Upper lobe of left lung (tissue), 4 donors: ENCODE results near the gene ATP8B3.

Experiments
- POLR2A ChIP-seq, 4 donors: fragments of 450-650 bp; IDR thresholded peaks; one replicate each; pipeline ENCODE4 v1.5.1; 2016 to 2017; ENCODE audit warnings: antibody characterized with exemption in 4 of 4, mild to moderate bottlenecking in 2 of 4
- POLR2AphosphoS5 ChIP-seq, 2 donors: sonication (generic); formaldehyde crosslinking; IDR thresholded peaks; one replicate each; pipeline ENCODE4 v1.5.1; 2017; ENCODE audit warnings: antibody characterized with exemption in 2 of 2

DNA sequence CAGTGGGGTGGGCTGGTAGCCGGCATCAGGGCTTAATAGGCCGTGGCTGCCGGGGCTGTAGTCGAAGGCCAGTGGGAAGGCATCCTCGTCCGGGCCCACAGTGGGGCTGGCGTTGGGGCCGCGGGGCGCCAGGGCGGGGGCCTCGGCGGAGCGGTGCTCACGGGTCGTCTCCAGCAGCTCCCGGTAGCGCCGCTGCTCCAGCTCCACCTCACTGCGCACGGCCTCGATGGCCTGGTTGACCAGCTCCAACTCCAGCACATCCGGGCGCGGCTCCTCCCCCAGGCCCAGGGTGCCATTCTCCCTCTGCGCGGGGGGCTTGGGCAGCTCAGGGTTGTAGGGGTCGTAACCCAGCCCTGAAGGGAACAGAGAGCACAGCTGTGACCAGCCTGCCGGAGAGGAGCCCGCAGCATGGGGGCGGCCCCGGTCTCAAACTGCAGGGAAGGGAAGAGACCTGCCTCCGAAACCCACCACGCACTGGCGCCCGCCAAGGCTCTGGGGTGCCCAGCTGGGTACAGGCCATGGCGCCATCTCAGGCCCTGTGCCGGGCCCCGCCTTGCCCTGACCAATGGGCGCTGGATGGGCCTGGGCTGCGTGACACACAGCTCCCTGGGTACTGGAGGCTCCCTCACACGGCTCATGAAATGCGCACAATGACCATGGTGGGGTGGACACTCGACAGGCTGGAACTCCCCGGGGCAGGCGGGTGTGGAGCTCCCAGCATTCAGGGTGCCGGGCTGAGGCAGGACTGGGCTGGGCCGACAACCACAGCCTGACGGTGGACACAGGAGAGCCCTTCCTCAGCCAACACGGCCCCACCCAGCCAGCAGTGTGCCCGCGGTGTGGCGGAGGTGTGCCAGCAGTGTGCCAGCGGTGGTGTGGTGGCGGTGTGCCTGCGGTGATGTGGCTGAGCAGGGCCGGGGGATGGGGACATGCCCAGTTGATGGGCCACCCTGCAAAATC, 16.5 kb upstream of the ATP8B3 start:
- TF ChIP-seq POLR2A (IDR thresholded peaks at IDR 0.05) (no peak), POLR2AphosphoS5 (IDR thresholded peaks at IDR 0.05) (no peak)
